ENCODE data around the gene PTCD3.

GRCh38 chr2:86134709-86135108 is 28.7 kb downstream of the PTCD3 start:
- TF ChIP-seq CTCF (IDR thresholded peaks at IDR 0.05) (no peak), POLR2A (IDR thresholded peaks at IDR 0.05) (no peak)

All from testis (tissue), 2 donors.